HG02678 (cell line): ENCODE measurements around the gene MAPKAP1.
"Not testable (repeated sequence)": the region's sequence is repeated elsewhere in the genome, so short reads cannot be mapped to it uniquely, and the experiment has no call there.

Experiments
- ATAC-seq: cut with Tn5 transposase; IDR thresholded peaks from one replicate; pipeline ENCODE4 v1.9.1; 2021; ENCODE audit warnings: mild to moderate bottlenecking, moderate library complexity; ENCODE audit not compliant: unreplicated experiment

The MAPKAP1 gene

GRCh38 chr9:125421166-125421565 lies 285.8 kb downstream of the MAPKAP1 start:
- no peak for ATAC-seq

GRCh38 chr9:125418404-125418803 lies 288.6 kb downstream of the MAPKAP1 start:
- no peak for ATAC-seq

- ATAC-seq = no peak
Measured at GRCh38 chr9:125416517-125416916, 290.5 kb downstream of the MAPKAP1 start.

- no peak for ATAC-seq
Measured at GRCh38 chr9:125415583-125416460, 291.2 kb downstream of the MAPKAP1 start.

GRCh38 chr9:125413579-125413978 lies 293.4 kb downstream of the MAPKAP1 start:
- ATAC-seq = no peak

- no peak for ATAC-seq
Measured at GRCh38 chr9:125412166-125412565, 294.8 kb downstream of the MAPKAP1 start.

- ATAC-seq = no peak
Measured at GRCh38 chr9:125411171-125411756, 295.7 kb downstream of the MAPKAP1 start.

- no peak for ATAC-seq
Measured at GRCh38 chr9:125410522-125410894, 296.5 kb downstream of the MAPKAP1 start.

GRCh38 chr9:125409637-125410521 lies 297.1 kb downstream of the MAPKAP1 start:
- no peak for ATAC-seq

- ATAC-seq = no peak
Measured at GRCh38 chr9:125409217-125409636, 297.8 kb downstream of the MAPKAP1 start.

GRCh38 chr9:125407974-125408900 lies 298.8 kb downstream of the MAPKAP1 start:
- peak; percentile 79 for ATAC-seq

- ATAC-seq = peak; percentile 23
Measured at GRCh38 chr9:125407432-125407973, 299.5 kb downstream of the MAPKAP1 start.

GRCh38 chr9:125406810-125407087 lies 300.3 kb downstream of the MAPKAP1 start:
- ATAC-seq = no peak

GRCh38 chr9:125405938-125406809 lies 300.8 kb downstream of the MAPKAP1 start:
- no peak for ATAC-seq

GRCh38 chr9:125404733-125405132 lies 302.3 kb downstream of the MAPKAP1 start:
- ATAC-seq = no peak

- ATAC-seq = no peak
Measured at GRCh38 chr9:125400725-125401716, 306.0 kb downstream of the MAPKAP1 start.

GRCh38 chr9:125400232-125400631 lies 306.8 kb downstream of the MAPKAP1 start:
- ATAC-seq = not testable (repeated sequence)

GRCh38 chr9:125399666-125400065 lies 307.3 kb downstream of the MAPKAP1 start:
- ATAC-seq = no peak
